H1 (cell line): ENCODE measurements around the gene C1orf21.

ENCODE experiments used
- GABPA ChIP-seq: IDR thresholded peaks from 2 replicates; pipeline ENCODE4 v1.6.1; 2011; ENCODE audit warnings: mild to moderate bottlenecking, low read length, moderate library complexity, borderline replicate concordance; ENCODE audit not compliant: insufficient read depth
- SAP30 ChIP-seq: fragments of 300-600 bp; sonication (generic); IDR thresholded peaks from 2 replicates; pipeline ENCODE4 v1.7.1; 2012; ENCODE audit warnings: low read length, moderate library complexity, mild to moderate bottlenecking, inconsistent platforms; ENCODE audit not compliant: insufficient read depth, insufficient replicate concordance
- SIN3A ChIP-seq, 2 experiments: IDR thresholded peaks in 1 of 2; conservative IDR thresholded peaks in 1 of 2; 2 replicates each; pipeline ENCODE4 v1.6.1; 2011 to 2012; ENCODE audit warnings: low read length in 2 of 2, improper control_type of control experiment in 1 of 2, low read depth in 1 of 2, mild to moderate bottlenecking in 1 of 2
- TCF12 ChIP-seq: IDR thresholded peaks from 2 replicates; pipeline ENCODE4 v1.6.1; 2011; ENCODE audit warnings: low read depth, mild to moderate bottlenecking, low read length
- TF ChIP-seq, protein P1 (sequence below), 3 experiments: IDR thresholded peaks; 1 replicate in 2 of 3; 2 replicates in 1 of 3; pipeline versions ENCODE4 v1.5.1 to v1.6.1; 2011; ENCODE audit warnings: low read length in 3 of 3, mild to moderate bottlenecking in 3 of 3, inconsistent platforms in 2 of 3, low read depth in 1 of 3, moderate library complexity in 1 of 3; ENCODE audit not compliant: insufficient read depth in 1 of 3; ENCODE audit errors: control extremely low read depth in 1 of 3

GRCh38 chr1:184604152-184604900, 217.5 kb downstream of the C1orf21 start:
- no peak for TF ChIP-seq SIN3A (conservative IDR thresholded peaks at IDR 0.05 in 1 of 2, IDR thresholded peaks at IDR 0.05 in 1 of 2; ENCODE audit: low read depth in 1 of 2, low read length in 2 of 2)
- TF ChIP-seq, protein P1, sequence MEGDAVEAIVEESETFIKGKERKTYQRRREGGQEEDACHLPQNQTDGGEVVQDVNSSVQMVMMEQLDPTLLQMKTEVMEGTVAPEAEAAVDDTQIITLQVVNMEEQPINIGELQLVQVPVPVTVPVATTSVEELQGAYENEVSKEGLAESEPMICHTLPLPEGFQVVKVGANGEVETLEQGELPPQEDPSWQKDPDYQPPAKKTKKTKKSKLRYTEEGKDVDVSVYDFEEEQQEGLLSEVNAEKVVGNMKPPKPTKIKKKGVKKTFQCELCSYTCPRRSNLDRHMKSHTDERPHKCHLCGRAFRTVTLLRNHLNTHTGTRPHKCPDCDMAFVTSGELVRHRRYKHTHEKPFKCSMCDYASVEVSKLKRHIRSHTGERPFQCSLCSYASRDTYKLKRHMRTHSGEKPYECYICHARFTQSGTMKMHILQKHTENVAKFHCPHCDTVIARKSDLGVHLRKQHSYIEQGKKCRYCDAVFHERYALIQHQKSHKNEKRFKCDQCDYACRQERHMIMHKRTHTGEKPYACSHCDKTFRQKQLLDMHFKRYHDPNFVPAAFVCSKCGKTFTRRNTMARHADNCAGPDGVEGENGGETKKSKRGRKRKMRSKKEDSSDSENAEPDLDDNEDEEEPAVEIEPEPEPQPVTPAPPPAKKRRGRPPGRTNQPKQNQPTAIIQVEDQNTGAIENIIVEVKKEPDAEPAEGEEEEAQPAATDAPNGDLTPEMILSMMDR (IDR thresholded peaks at IDR 0.05; ENCODE audit: control extremely low read depth in 1 of 3, insufficient read depth in 1 of 3, low read depth in 1 of 3, low read length in 3 of 3), result no peak
- TF ChIP-seq GABPA, result no peak
- no peak for TF ChIP-seq SAP30
- no peak for TF ChIP-seq TCF12
